T-helper 2 cell treated with Interferon-gamma antibody and Interleukin-4, amounts not matched to agents 5 μg/mL and 100 μg/mL, for 36 hours (primary cell): Measurements from ENCODE around the gene OR52I1.

Source experiments
- DNase-seq: peaks from one replicate; pipeline ENCODE4 v3.0.0; 2021; ENCODE audit warnings: low spot score
- H3K27ac Mint-ChIP-seq: one replicate; pipeline ENCODE4 v1.8.0; 2021; ENCODE audit warnings: mild to moderate bottlenecking, mixed read lengths
- H3K27me3 Mint-ChIP-seq: one replicate; pipeline ENCODE4 v1.8.0; 2021; ENCODE audit warnings: low read depth, mixed read lengths
- H3K36me3 Mint-ChIP-seq: one replicate; pipeline ENCODE4 v1.8.0; 2021; ENCODE audit warnings: low read depth, mixed read lengths
- H3K4me1 Mint-ChIP-seq: one replicate; pipeline ENCODE4 v1.8.0; 2021; ENCODE audit warnings: low read depth, mixed read lengths
- H3K4me3 Mint-ChIP-seq: one replicate; pipeline ENCODE4 v1.8.0; 2022; ENCODE audit warnings: mild to moderate bottlenecking, moderate library complexity, mixed read lengths
- H3K9me3 Mint-ChIP-seq: one replicate; pipeline ENCODE4 v1.8.0; 2021; ENCODE audit warnings: mixed read lengths

OR52I1 gene

DNA sequence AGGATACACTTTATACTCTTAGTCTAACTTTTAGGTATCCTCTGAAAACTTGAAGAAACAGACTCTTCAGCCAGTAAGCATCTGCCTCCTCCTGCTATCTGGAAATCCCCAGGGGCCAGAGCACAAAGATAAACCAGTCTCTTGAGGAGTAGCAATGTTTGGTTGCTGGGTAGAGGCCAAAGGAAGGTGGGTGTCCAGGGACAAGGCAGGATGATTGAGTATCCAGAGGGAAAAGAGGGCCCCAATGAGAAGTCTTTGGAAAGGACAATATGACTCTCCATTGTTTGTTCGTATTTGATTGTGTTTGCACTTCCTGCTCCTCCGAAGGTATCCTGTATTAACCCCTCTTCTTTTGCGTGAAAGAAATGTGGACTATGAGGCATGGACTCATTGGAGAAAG, 4.8 kb upstream of the OR52I1 start:
- Mint-ChIP-seq H3K4me1 (no peaks in the 10 kb centered on the region), H3K9me3 (no peaks in the 10 kb centered on the region), H3K27me3 (peaks cover 15% of the 10 kb centered on the region), H3K4me3 (no peak overlapping the region), H3K27ac (no peak overlapping the region), H3K36me3 (no peaks in the 10 kb centered on the region)
- no peak for DNase-seq

DNA sequence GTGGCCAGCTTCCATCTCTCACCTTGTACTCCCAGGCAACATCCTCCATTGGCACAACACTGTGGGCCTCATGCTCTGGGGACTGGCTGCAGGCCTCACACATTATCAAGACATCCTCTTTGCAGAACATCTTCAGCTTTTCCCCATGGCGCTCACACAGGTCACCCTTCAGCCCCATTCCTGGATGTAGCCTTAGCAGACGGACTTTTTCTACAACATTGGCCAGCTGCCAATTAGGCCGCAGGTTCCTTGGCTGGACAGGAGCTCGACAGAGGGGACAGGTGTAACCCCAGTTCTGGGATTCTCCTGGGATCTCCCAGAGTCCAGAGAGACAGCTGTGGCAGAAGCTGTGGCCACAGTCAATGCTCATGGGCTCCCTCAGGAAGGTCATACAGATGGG, 11.2 kb downstream of the OR52I1 start:
- no peaks in the 10 kb centered on the region for H3K9me3 Mint-ChIP-seq
- peaks cover 25% of the 10 kb centered on the region for H3K4me1 Mint-ChIP-seq

GRCh38 chr11:4606231-4607015, 12.6 kb downstream of the OR52I1 start:
- DNase-seq: no peak
- H3K4me3 Mint-ChIP-seq: peak overlapping the region; percentile 89
- H3K4me1 Mint-ChIP-seq: peaks cover 31% of the 10 kb centered on the region
- H3K27ac Mint-ChIP-seq: peak overlapping the region; percentile 81
- H3K36me3 Mint-ChIP-seq: peaks cover 14% of the 10 kb centered on the region
- H3K27me3 Mint-ChIP-seq: no peaks in the 10 kb centered on the region
- no peaks in the 10 kb centered on the region for H3K9me3 Mint-ChIP-seq

More for the DNA sequence above, 11.2 kb downstream of the OR52I1 start:
- Mint-ChIP-seq H3K36me3 (peaks cover 22% of the 10 kb centered on the region), H3K27me3 (no peaks in the 10 kb centered on the region), H3K27ac (no peak overlapping the region), H3K4me3 (no peak overlapping the region)
- DNase-seq: no peak

GRCh38 chr11:4607096-4607495, 13.3 kb downstream of the OR52I1 start:
- DNase-seq: no peak
- H3K4me3 Mint-ChIP-seq: peak overlapping the region; percentile 89
- no peaks in the 10 kb centered on the region for H3K27me3 Mint-ChIP-seq
- peak overlapping the region; percentile 81 for H3K27ac Mint-ChIP-seq
- H3K9me3 Mint-ChIP-seq: no peaks in the 10 kb centered on the region
- H3K4me1 Mint-ChIP-seq: peaks cover 31% of the 10 kb centered on the region
- H3K36me3 Mint-ChIP-seq: peaks cover 10% of the 10 kb centered on the region

DNA sequence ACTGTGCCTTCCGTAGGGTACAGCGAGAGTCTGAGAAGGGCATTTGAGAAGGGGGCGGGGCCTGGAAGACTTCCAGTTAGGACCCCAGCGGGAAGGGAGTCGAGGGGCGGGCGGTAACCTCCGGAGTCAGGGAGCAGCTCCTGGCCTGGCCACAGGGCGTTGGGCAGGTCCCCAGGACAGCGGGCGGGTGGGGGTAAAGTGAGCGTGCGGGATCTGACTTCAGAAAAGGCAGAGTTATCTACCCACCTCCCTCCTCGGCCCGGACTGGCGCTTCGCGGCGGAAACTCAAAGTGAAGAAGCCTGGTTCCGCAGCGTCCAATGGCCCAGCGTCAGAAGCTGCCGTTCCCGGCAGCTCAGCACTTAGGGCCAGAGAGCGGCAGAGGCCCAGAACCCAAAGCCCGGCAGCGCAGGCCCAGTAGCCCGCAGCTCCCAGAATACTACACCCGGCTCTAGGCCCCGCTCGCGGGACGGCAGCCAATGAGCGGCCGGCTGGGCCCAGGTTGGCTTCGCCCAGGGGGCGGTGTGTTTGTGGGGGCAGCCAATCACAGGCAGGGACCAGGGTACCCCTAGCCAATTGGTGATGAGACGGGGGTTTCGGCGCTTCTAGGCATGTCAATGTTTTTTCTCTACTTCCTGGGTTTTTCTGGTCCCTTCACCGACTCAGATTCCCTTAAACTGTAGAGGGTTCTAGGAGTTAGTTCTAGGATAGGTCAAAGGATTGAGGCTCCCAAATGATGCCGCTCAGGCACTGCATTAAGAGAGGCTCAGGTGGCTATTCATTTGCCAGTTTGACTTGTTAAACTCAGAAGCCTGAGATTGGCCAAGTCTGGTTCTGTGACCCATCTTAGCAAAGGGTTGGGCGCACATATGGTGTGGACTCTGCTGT, 14.2 kb downstream of the OR52I1 start, which contains the start of gene TRIM68:
Gene TRIM68 (minus strand): TSS at position 451 of the 886 bp plus-strand sequence. CDS start 2,727 bp downstream, outside the sequence.
- Mint-ChIP-seq H3K36me3 (peaks cover 8% of the 10 kb centered on the region), H3K27ac (peak within 1 kb of the TSS; percentile 81), H3K27me3 (no peaks in the 10 kb centered on the region), H3K9me3 (no peaks in the 10 kb centered on the region), H3K4me3 (peak within 1 kb of the TSS; percentile 89), H3K4me1 (peaks cover 31% of the 10 kb centered on the region)
- DNase-seq: peak; percentile 94

- Mint-ChIP-seq H3K4me3 (peak overlapping the region; percentile 58), H3K27ac (peak overlapping the region; percentile 62), H3K36me3 (no peaks in the 10 kb centered on the region), H3K4me1 (peaks cover 31% of the 10 kb centered on the region), H3K9me3 (no peaks in the 10 kb centered on the region), H3K27me3 (peaks cover 3% of the 10 kb centered on the region)
- DNase-seq: no peak
Observed at GRCh38 chr11:4610258-4610935, 16.6 kb downstream of the OR52I1 start.

DNA sequence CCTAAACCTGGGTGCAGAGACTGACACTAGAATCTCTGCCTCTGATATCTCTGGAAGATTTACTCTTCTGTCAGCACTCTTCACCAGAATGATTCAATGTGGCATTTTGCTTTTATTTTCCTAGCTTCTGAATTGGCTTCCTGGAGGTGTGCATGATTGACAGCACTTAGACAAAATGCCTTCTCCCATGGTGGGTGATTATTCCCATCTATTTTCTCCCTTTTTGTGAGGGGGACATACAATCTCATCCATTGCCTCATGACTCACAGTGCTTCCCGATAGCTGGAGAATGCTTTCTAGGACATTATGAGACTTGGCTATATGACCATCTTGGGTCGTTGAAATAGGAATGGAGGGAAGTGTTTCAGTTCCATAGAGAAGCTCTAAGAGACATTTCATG, 18.1 kb downstream of the OR52I1 start:
- H3K36me3 Mint-ChIP-seq: no peaks in the 10 kb centered on the region
- no peaks in the 10 kb centered on the region for H3K9me3 Mint-ChIP-seq
- peaks cover 23% of the 10 kb centered on the region for H3K4me1 Mint-ChIP-seq
- H3K27me3 Mint-ChIP-seq: peaks cover 5% of the 10 kb centered on the region
- no peak overlapping the region for H3K27ac Mint-ChIP-seq
- no peak overlapping the region for H3K4me3 Mint-ChIP-seq
- no peak for DNase-seq

DNA sequence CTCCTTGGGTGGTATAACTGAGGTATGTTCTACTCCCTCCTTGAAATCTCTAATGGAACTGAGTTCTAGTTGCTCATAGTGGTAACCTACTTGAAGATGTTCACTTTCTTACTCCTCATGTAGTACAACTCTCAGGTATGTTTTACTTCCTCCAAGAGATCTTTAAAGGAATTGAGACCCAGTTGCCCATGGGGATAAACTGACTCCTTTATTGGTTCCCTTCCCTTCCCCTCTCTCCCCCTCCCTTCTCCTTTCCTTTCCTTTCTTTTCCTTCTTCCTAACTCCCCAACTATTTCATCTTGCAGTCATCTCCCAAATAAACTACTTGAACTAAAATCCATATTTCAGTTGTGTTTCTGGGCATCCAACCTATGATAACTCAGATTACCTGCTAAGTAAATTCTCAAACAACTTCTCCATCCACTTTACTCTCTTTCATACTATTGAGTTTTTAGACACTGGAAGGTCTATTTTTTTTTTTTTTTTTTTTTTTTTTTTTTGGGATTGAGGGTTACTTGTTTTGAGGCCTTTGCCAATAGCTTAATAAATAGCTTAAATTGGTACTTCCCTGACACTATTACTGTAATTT, 22.1 kb downstream of the OR52I1 start:
- Mint-ChIP-seq H3K27me3 (peaks cover 8% of the 10 kb centered on the region), H3K27ac (no peak overlapping the region), H3K9me3 (no peaks in the 10 kb centered on the region), H3K4me3 (no peak overlapping the region), H3K36me3 (no peaks in the 10 kb centered on the region), H3K4me1 (no peaks in the 10 kb centered on the region)
- no peak for DNase-seq

- no peak overlapping the region for H3K27ac Mint-ChIP-seq
Observed at GRCh38 chr11:4619514-4619913, 25.7 kb downstream of the OR52I1 start.

DNA sequence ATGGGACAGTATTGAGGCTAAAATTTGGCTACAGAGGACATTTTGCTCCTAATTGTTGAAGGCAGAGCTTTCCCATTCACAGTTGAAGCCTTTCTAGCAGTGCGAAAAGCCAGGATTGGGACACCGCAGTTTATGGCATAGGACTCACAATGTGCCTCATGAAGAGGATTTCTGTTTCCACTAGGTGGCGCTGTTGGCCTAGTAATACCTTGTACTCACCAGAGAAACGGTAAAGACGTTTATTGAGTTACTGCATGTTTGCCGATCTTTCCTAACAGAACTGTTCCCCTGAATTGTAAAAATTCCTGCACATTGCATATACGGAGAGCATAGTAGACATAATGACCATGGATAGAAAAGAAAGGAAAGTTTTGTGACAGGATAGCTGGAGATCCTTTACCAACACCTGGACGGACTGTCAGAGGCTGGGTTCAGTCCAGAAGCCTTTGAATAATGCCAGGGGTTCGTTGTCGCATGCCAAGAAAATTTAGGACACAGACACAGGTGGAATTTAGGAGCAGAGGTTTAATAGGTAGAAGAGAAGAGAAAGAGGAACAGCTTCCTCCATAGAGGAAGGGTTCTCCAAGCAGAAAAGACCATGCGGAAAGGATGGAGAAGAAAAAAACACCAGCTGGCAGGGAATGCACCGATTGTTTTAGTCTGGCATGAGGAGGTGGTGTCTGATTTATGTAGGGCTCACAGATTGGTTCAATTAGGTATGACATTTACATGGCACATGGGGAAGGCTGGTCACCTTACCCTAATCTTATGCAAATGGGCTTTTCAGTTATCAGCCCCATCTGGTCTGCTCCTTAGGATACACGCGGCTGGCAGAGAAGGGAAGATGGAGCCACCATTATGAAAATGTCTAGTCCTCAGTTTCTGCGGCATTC, 32.6 kb downstream of the OR52I1 start:
- no peak overlapping the region for H3K27ac Mint-ChIP-seq
- no peaks in the 10 kb centered on the region for H3K4me1 Mint-ChIP-seq
- H3K4me3 Mint-ChIP-seq: no peak overlapping the region

More at GRCh38 chr11:4619514-4619913, 25.7 kb downstream of the OR52I1 start:
- no peak for DNase-seq
- Mint-ChIP-seq H3K4me1 (no peaks in the 10 kb centered on the region), H3K36me3 (no peaks in the 10 kb centered on the region), H3K27me3 (peaks cover 8% of the 10 kb centered on the region), H3K9me3 (no peaks in the 10 kb centered on the region), H3K4me3 (no peak overlapping the region)

GRCh38 chr11:4636136-4636535, 42.3 kb downstream of the OR52I1 start:
- DNase-seq: no peak
- Mint-ChIP-seq H3K27ac (no peak overlapping the region), H3K27me3 (peaks cover 9% of the 10 kb centered on the region), H3K9me3 (no peaks in the 10 kb centered on the region), H3K36me3 (no peaks in the 10 kb centered on the region), H3K4me3 (no peak overlapping the region), H3K4me1 (no peaks in the 10 kb centered on the region)

More for the DNA sequence above, 32.6 kb downstream of the OR52I1 start:
- Mint-ChIP-seq H3K27me3 (peaks cover 25% of the 10 kb centered on the region), H3K36me3 (no peaks in the 10 kb centered on the region), H3K9me3 (peaks cover 6% of the 10 kb centered on the region)
- DNase-seq: peak; percentile 44

DNA sequence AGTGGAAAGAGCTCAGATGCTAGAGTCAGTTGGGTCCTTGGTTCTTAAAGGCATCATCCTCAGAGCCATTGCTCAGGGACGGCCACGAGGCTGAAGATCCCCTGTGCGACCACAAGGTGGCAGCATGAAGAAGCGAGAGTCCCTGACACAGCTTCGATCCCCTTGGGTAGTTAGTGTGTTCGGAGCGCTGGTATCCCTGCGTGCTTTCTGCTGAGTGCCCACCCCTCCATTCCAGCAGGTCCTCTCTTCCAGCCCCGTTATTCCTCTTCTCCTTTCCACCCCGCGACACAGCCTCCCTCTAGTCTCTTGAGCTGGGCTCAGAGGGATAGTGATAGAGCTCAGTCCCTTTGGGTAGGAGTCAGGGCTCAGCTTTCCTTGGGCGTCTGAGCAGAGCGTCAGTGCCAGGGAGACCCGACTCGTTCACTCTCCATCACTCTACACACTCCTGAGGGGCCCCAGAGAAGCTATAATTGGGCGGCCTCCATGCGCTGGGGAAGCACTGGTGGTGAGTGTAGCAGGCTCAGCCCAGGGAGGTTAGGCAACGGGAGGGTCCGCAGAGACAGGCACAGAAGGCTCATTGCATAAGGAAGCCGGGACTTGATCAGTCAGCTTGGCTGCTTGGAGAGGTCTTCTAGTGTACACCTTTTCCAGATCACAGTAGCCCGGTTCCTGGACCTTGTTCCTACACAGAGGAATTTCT, 43.3 kb downstream of the OR52I1 start, which contains the start of gene OR51D1:
Gene OR51D1 (plus strand): TSS at position 516 of the 700 bp plus-strand sequence. CDS start 2,314 bp downstream, outside the sequence.
- no peaks in the 10 kb centered on the region for H3K9me3 Mint-ChIP-seq
- no peak within 1 kb of the TSS for H3K27ac Mint-ChIP-seq
- peaks cover 2% of the 10 kb centered on the region for H3K27me3 Mint-ChIP-seq
- no peak within 1 kb of the TSS for H3K4me3 Mint-ChIP-seq
- peak; percentile 51 for DNase-seq
- no peaks in the 10 kb centered on the region for H3K4me1 Mint-ChIP-seq
- H3K36me3 Mint-ChIP-seq: no peaks in the 10 kb centered on the region
